SHP77 treated with DMSO at 0.1 percent for 48 hours (cell line): Measurements from ENCODE around the gene PDE6G.

Experiments
- DNase-seq: peaks from one replicate; lab custom pipeline; 2025; lab: John Stamatoyannopoulos, UW

The PDE6G gene

GRCh38 chr17:81656118-81656743, at the start of gene PDE6G:
Gene PDE6G, minus strand, starts transcription at chr17:81656542. Its CDS starts 3,237 bp downstream, at chr17:81653305.
- no peak for DNase-seq

- no peak for DNase-seq
Measured at GRCh38 chr17:81705518-81706231, 49.3 kb upstream of the PDE6G start.

GRCh38 chr17:81703747-81704654, 47.7 kb upstream of the PDE6G start:
- DNase-seq: no peak

GRCh38 chr17:81702934-81703746, 46.8 kb upstream of the PDE6G start, which contains the start of gene MRPL12:
Gene MRPL12, plus strand, starts transcription at chr17:81703367. Its CDS starts 135 bp downstream, at chr17:81703502.
- DNase-seq: peak; percentile 88

GRCh38 chr17:81701288-81702071, 45.1 kb upstream of the PDE6G start:
- DNase-seq: no peak

GRCh38 chr17:81700353-81701287, 44.3 kb upstream of the PDE6G start:
- no peak for DNase-seq

- DNase-seq: no peak
Measured at GRCh38 chr17:81697261-81698044, 41.1 kb upstream of the PDE6G start.

- DNase-seq: no peak
Measured at GRCh38 chr17:81696218-81696941, 40.0 kb upstream of the PDE6G start.

- DNase-seq: no peak
Measured at GRCh38 chr17:81695801-81696200, 39.5 kb upstream of the PDE6G start.

GRCh38 chr17:81695211-81695610, 38.9 kb upstream of the PDE6G start:
- DNase-seq: no peak

- DNase-seq: no peak
Measured at GRCh38 chr17:81694810-81695209, 38.5 kb upstream of the PDE6G start.

GRCh38 chr17:81693509-81694210, 37.3 kb upstream of the PDE6G start:
- DNase-seq: no peak

- no peak for DNase-seq
Measured at GRCh38 chr17:81691608-81692007, 35.3 kb upstream of the PDE6G start.

- DNase-seq: no peak
Measured at GRCh38 chr17:81691196-81691595, 34.9 kb upstream of the PDE6G start.

GRCh38 chr17:81690549-81690948, 34.2 kb upstream of the PDE6G start:
- DNase-seq: no peak

GRCh38 chr17:81690066-81690465, 33.7 kb upstream of the PDE6G start:
- no peak for DNase-seq

- DNase-seq: no peak
Measured at GRCh38 chr17:81688616-81689015, 32.3 kb upstream of the PDE6G start.
